Parathyroid adenoma (tissue), 2 donors: ENCODE results near the gene SLC25A48.

Experiments
- H2AFZ ChIP-seq: fragments of 300-600 bp; sonication (generic); one replicate; pipeline ENCODE4 v1.7.0; 2017; ENCODE audit warnings: antibody characterized with exemption, mild to moderate bottlenecking
- H3K27ac ChIP-seq: fragments of 300-600 bp; sonication (generic); one replicate; pipeline ENCODE4 v1.7.0; 2017
- H3K27me3 ChIP-seq: fragments of 300-600 bp; sonication (generic); one replicate; pipeline ENCODE4 v1.7.0; 2017; ENCODE audit warnings: low read length; ENCODE audit not compliant: control insufficient read depth, insufficient read depth
- H3K36me3 ChIP-seq: fragments of 300-600 bp; sonication (generic); one replicate; pipeline ENCODE4 v1.7.0; 2017; ENCODE audit warnings: low read length; ENCODE audit not compliant: control insufficient read depth, insufficient read depth
- H3K4me1 ChIP-seq: fragments of 300-600 bp; sonication (generic); one replicate; pipeline ENCODE4 v1.7.0; 2017; ENCODE audit warnings: control low read depth
- H3K4me2 ChIP-seq: fragments of 300-600 bp; sonication (generic); one replicate; pipeline ENCODE4 v1.7.0; 2017; ENCODE audit warnings: low read length
- H3K4me3 ChIP-seq: fragments of 300-600 bp; sonication (generic); one replicate; pipeline ENCODE4 v1.7.0; 2017; ENCODE audit warnings: low read depth, low read length
- H3K79me2 ChIP-seq: fragments of 300-600 bp; sonication (generic); one replicate; pipeline ENCODE4 v1.7.0; 2017; ENCODE audit warnings: control low read depth
- H3K9ac ChIP-seq: fragments of 300-600 bp; sonication (generic); one replicate; pipeline ENCODE4 v1.7.0; 2017; ENCODE audit warnings: mild to moderate bottlenecking
- H3K9me3 ChIP-seq: fragments of 300-600 bp; sonication (generic); one replicate; pipeline ENCODE4 v1.7.0; 2017; ENCODE audit warnings: low read length; ENCODE audit not compliant: control insufficient read depth
- CTCF ChIP-seq: fragments of 300-600 bp; sonication (generic); IDR thresholded peaks from one replicate; pipeline ENCODE4 v1.7.0; 2017; ENCODE audit warnings: antibody characterized with exemption, mild to moderate bottlenecking
- donor health status: primary hyperparathyroidism.

The SLC25A48 gene

GRCh38 chr5:135915466-135916001 is 81.1 kb downstream of the SLC25A48 start:
- Histone ChIP-seq H3K27ac (no peak overlapping the region), H3K79me2 (no peaks in the 10 kb centered on the region), H3K27me3 (no peaks in the 10 kb centered on the region), H3K4me3 (no peak overlapping the region), H3K4me2 (no peak overlapping the region), H3K36me3 (no peaks in the 10 kb centered on the region), H3K9me3 (no peaks in the 10 kb centered on the region), H3K4me1 (no peaks in the 10 kb centered on the region), H3K9ac (no peak overlapping the region), H2AFZ (no peak overlapping the region)
- TF ChIP-seq CTCF, result no peak

GRCh38 chr5:135916638-135917263 is 82.3 kb downstream of the SLC25A48 start:
- Histone ChIP-seq H3K9ac (no peak overlapping the region), H3K27me3 (no peaks in the 10 kb centered on the region), H3K27ac (no peak overlapping the region), H3K9me3 (no peaks in the 10 kb centered on the region), H3K4me3 (no peak overlapping the region), H3K79me2 (no peaks in the 10 kb centered on the region), H3K4me2 (no peak overlapping the region), H3K4me1 (no peaks in the 10 kb centered on the region), H3K36me3 (no peaks in the 10 kb centered on the region), H2AFZ (no peak overlapping the region)
- TF ChIP-seq CTCF, result no peak

- Histone ChIP-seq H3K36me3 (no peaks in the 10 kb centered on the region), H3K9me3 (no peaks in the 10 kb centered on the region), H3K4me2 (no peak overlapping the region), H3K9ac (no peak overlapping the region), H3K4me1 (no peaks in the 10 kb centered on the region), H3K79me2 (no peaks in the 10 kb centered on the region), H2AFZ (no peak overlapping the region), H3K27ac (no peak overlapping the region), H3K4me3 (no peak overlapping the region), H3K27me3 (no peaks in the 10 kb centered on the region)
- TF ChIP-seq CTCF, result no peak
Observed at GRCh38 chr5:135920199-135920598, 85.7 kb downstream of the SLC25A48 start.

GRCh38 chr5:135921388-135921787 is 86.9 kb downstream of the SLC25A48 start:
- Histone ChIP-seq H3K9ac (no peak overlapping the region), H3K4me2 (no peak overlapping the region), H3K4me1 (no peaks in the 10 kb centered on the region), H3K27me3 (no peaks in the 10 kb centered on the region), H3K36me3 (no peaks in the 10 kb centered on the region), H3K79me2 (no peaks in the 10 kb centered on the region), H3K4me3 (no peak overlapping the region), H3K27ac (no peak overlapping the region), H2AFZ (no peak overlapping the region), H3K9me3 (no peaks in the 10 kb centered on the region)
- no peak for TF ChIP-seq CTCF
